Activated T-cell treated with anti-CD3 and anti-CD28 coated beads, Interleukin-2, amount 50 U/mL, for 4 hours (primary cell): ENCODE results near the gene KITLG. TPM values are rescaled to one million over a fixed set of nuclear protein-coding genes. Genes with fewer than 3 reads are reported as not detected.
"Not testable (repeated sequence)": the region's sequence is repeated elsewhere in the genome, so short reads cannot be mapped to it uniquely, and the experiment has no call there.

Source experiments
- ATAC-seq, 2 donors: fragments of 200-7000 bp; cut with Tn5 transposase; one replicate each; pipeline ENCODE4 v1.10.0; 2021
- DNase-seq: peaks from one replicate; pipeline ENCODE4 v3.0.0-alpha.2; 2020
- H3K27me3 Mint-ChIP-seq: one replicate; pipeline ENCODE4 v1.8.0; 2021; ENCODE audit warnings: low read depth, mixed read lengths
- H3K36me3 Mint-ChIP-seq: one replicate; pipeline ENCODE4 v1.8.0; 2022; ENCODE audit warnings: mixed read lengths; ENCODE audit not compliant: insufficient read depth
- H3K4me1 Mint-ChIP-seq: one replicate; pipeline ENCODE4 v1.8.0; 2021; ENCODE audit warnings: low read depth, mixed read lengths
- H3K4me3 Mint-ChIP-seq: one replicate; pipeline ENCODE4 v1.8.0; 2021; ENCODE audit warnings: mild to moderate bottlenecking, moderate library complexity, mixed read lengths
- H3K9me3 Mint-ChIP-seq: one replicate; pipeline ENCODE4 v1.8.0; 2021; ENCODE audit warnings: mixed read lengths
- total RNA-seq, 3 donors: library from RNA; stranded (reverse); gene quantifications; one replicate each; pipeline ENCODE4 v1.2.1, GENCODE V29; 2021

The KITLG gene
- total RNA-seq: under 1 TPM; 0.18 to 0.45 (median 0.38) TPM

- no peaks in the 10 kb centered on the region for H3K36me3 Mint-ChIP-seq
- peak within 1 kb of the TSS; percentile 61 for H3K4me3 Mint-ChIP-seq
- no peak for DNase-seq
- peaks cover 33% of the 10 kb centered on the region for H3K27me3 Mint-ChIP-seq
- peak; percentile 60 to 66 for ATAC-seq
- H3K4me1 Mint-ChIP-seq: peaks cover 7% of the 10 kb centered on the region
- no peaks in the 10 kb centered on the region for H3K9me3 Mint-ChIP-seq
Measured at GRCh38 chr12:88580051-88580871, at the start of gene KITLG. Gene KITLG (minus strand): TSS chr12:88580471. CDS start chr12:88580278, 193 bp downstream.

GRCh38 chr12:88628856-88629509 lies 48.7 kb upstream of the KITLG start:
- no peaks in the 10 kb centered on the region for H3K9me3 Mint-ChIP-seq
- H3K36me3 Mint-ChIP-seq: no peaks in the 10 kb centered on the region
- no peaks in the 10 kb centered on the region for H3K27me3 Mint-ChIP-seq
- DNase-seq (no peak), ATAC-seq (no peak)
- no peaks in the 10 kb centered on the region for H3K4me1 Mint-ChIP-seq
- no peak overlapping the region for H3K4me3 Mint-ChIP-seq

- H3K9me3 Mint-ChIP-seq, H3K4me1 Mint-ChIP-seq, ATAC-seq, H3K4me3 Mint-ChIP-seq, H3K27me3 Mint-ChIP-seq, H3K36me3 Mint-ChIP-seq, DNase-seq: not testable (repeated sequence)
Measured at GRCh38 chr12:88628035-88628434, 47.8 kb upstream of the KITLG start.

- DNase-seq (no peak), ATAC-seq (no peak)
- no peaks in the 10 kb centered on the region for H3K36me3 Mint-ChIP-seq
- H3K4me1 Mint-ChIP-seq: no peaks in the 10 kb centered on the region
- H3K9me3 Mint-ChIP-seq: no peaks in the 10 kb centered on the region
- H3K4me3 Mint-ChIP-seq: no peak overlapping the region
- H3K27me3 Mint-ChIP-seq: no peaks in the 10 kb centered on the region
Measured at GRCh38 chr12:88627501-88627900, 47.2 kb upstream of the KITLG start.

- Mint-ChIP-seq H3K36me3 (no peaks in the 10 kb centered on the region), H3K27me3 (no peaks in the 10 kb centered on the region), H3K4me1 (no peaks in the 10 kb centered on the region), H3K9me3 (peaks cover 3% of the 10 kb centered on the region), H3K4me3 (no peak overlapping the region)
- no peak for DNase-seq
- no peak for ATAC-seq
Measured at GRCh38 chr12:88625356-88625755, 45.1 kb upstream of the KITLG start.

GRCh38 chr12:88624911-88625310 lies 44.6 kb upstream of the KITLG start:
- H3K36me3 Mint-ChIP-seq: no peaks in the 10 kb centered on the region
- no peak for DNase-seq
- no peaks in the 10 kb centered on the region for H3K4me1 Mint-ChIP-seq
- no peak overlapping the region for H3K4me3 Mint-ChIP-seq
- peaks cover 3% of the 10 kb centered on the region for H3K9me3 Mint-ChIP-seq
- no peaks in the 10 kb centered on the region for H3K27me3 Mint-ChIP-seq
- no peak for ATAC-seq

- DNase-seq: no peak
- H3K27me3 Mint-ChIP-seq: no peaks in the 10 kb centered on the region
- peaks cover 3% of the 10 kb centered on the region for H3K9me3 Mint-ChIP-seq
- H3K4me3 Mint-ChIP-seq: no peak overlapping the region
- ATAC-seq: no peak
- no peaks in the 10 kb centered on the region for H3K36me3 Mint-ChIP-seq
- no peaks in the 10 kb centered on the region for H3K4me1 Mint-ChIP-seq
Measured at GRCh38 chr12:88623777-88624548, 43.7 kb upstream of the KITLG start.

GRCh38 chr12:88617352-88617751 lies 37.1 kb upstream of the KITLG start:
- DNase-seq (no peak), ATAC-seq (no peak)
- H3K36me3 Mint-ChIP-seq: no peaks in the 10 kb centered on the region
- H3K4me3 Mint-ChIP-seq: no peak overlapping the region
- H3K9me3 Mint-ChIP-seq: peaks cover 3% of the 10 kb centered on the region
- no peaks in the 10 kb centered on the region for H3K4me1 Mint-ChIP-seq
- no peaks in the 10 kb centered on the region for H3K27me3 Mint-ChIP-seq

GRCh38 chr12:88615490-88615889 lies 35.2 kb upstream of the KITLG start:
- ATAC-seq (no peak), DNase-seq (no peak)
- Mint-ChIP-seq H3K4me1 (no peaks in the 10 kb centered on the region), H3K36me3 (no peaks in the 10 kb centered on the region), H3K9me3 (peaks cover 5% of the 10 kb centered on the region), H3K4me3 (no peak overlapping the region), H3K27me3 (no peaks in the 10 kb centered on the region)

GRCh38 chr12:88604646-88605045 lies 24.4 kb upstream of the KITLG start:
- DNase-seq (no peak), ATAC-seq (no peak)
- no peaks in the 10 kb centered on the region for H3K4me1 Mint-ChIP-seq
- H3K36me3 Mint-ChIP-seq: no peaks in the 10 kb centered on the region
- H3K27me3 Mint-ChIP-seq: no peaks in the 10 kb centered on the region
- H3K9me3 Mint-ChIP-seq: peaks cover 7% of the 10 kb centered on the region
- H3K4me3 Mint-ChIP-seq: no peak overlapping the region

GRCh38 chr12:88600272-88600671 lies 20.0 kb upstream of the KITLG start:
- Mint-ChIP-seq H3K36me3 (no peaks in the 10 kb centered on the region), H3K4me3 (no peak overlapping the region), H3K4me1 (no peaks in the 10 kb centered on the region), H3K9me3 (no peaks in the 10 kb centered on the region), H3K27me3 (no peaks in the 10 kb centered on the region)
- ATAC-seq (no peak), DNase-seq (no peak)

GRCh38 chr12:88597365-88597764 lies 17.1 kb upstream of the KITLG start:
- Mint-ChIP-seq H3K9me3 (no peaks in the 10 kb centered on the region), H3K4me1 (no peaks in the 10 kb centered on the region), H3K4me3 (no peak overlapping the region), H3K36me3 (no peaks in the 10 kb centered on the region), H3K27me3 (no peaks in the 10 kb centered on the region)
- DNase-seq (no peak), ATAC-seq (no peak)

GRCh38 chr12:88595697-88596096 lies 15.4 kb upstream of the KITLG start:
- ATAC-seq: no peak
- H3K9me3 Mint-ChIP-seq: no peaks in the 10 kb centered on the region
- no peaks in the 10 kb centered on the region for H3K36me3 Mint-ChIP-seq
- no peak overlapping the region for H3K4me3 Mint-ChIP-seq
- no peak for DNase-seq
- H3K4me1 Mint-ChIP-seq: no peaks in the 10 kb centered on the region
- H3K27me3 Mint-ChIP-seq: no peaks in the 10 kb centered on the region

GRCh38 chr12:88594780-88595179 lies 14.5 kb upstream of the KITLG start:
- no peaks in the 10 kb centered on the region for H3K4me1 Mint-ChIP-seq
- no peaks in the 10 kb centered on the region for H3K9me3 Mint-ChIP-seq
- no peak for ATAC-seq
- H3K4me3 Mint-ChIP-seq: no peak overlapping the region
- DNase-seq: no peak
- H3K36me3 Mint-ChIP-seq: no peaks in the 10 kb centered on the region
- no peaks in the 10 kb centered on the region for H3K27me3 Mint-ChIP-seq
